PC-3 (cell line): ENCODE measurements around the gene CDK5RAP2.
"Not testable (repeated sequence)": the region's sequence is repeated elsewhere in the genome, so short reads cannot be mapped to it uniquely, and the experiment has no call there.

Experiments
- EZH2 ChIP-seq: fragments of 300-600 bp; sonication (generic); IDR thresholded peaks from one replicate; pipeline ENCODE4 v1.6.1; 2017; ENCODE audit warnings: antibody characterized with exemption, mild to moderate bottlenecking, low read length; ENCODE audit not compliant: unreplicated experiment
- TF ChIP-seq, protein P1 (sequence below): fragments of 300-600 bp; sonication (generic); conservative IDR thresholded peaks from 2 replicates; pipeline ENCODE4 v1.5.1; 2017; ENCODE audit warnings: antibody characterized with exemption, low read depth, mild to moderate bottlenecking, low read length

DNA sequence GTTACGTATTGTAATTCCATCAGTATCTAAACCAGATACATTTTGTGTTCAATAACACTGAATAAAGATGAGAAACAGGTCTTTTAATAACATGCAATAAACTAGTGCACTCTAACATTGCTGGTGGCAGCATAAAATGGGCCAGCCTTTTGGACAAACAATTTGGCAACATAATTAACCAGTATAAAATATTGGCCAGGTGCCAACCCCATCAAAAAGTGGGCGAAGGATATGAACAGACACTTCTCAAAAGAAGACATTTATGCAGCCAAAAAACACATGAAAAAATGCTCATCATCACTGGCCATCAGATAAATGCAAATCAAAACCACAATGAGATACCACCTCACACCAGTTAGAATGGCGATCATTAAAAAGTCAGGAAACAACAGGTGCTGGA, 64.5 kb downstream of the CDK5RAP2 start:
- TF ChIP-seq, protein P1, sequence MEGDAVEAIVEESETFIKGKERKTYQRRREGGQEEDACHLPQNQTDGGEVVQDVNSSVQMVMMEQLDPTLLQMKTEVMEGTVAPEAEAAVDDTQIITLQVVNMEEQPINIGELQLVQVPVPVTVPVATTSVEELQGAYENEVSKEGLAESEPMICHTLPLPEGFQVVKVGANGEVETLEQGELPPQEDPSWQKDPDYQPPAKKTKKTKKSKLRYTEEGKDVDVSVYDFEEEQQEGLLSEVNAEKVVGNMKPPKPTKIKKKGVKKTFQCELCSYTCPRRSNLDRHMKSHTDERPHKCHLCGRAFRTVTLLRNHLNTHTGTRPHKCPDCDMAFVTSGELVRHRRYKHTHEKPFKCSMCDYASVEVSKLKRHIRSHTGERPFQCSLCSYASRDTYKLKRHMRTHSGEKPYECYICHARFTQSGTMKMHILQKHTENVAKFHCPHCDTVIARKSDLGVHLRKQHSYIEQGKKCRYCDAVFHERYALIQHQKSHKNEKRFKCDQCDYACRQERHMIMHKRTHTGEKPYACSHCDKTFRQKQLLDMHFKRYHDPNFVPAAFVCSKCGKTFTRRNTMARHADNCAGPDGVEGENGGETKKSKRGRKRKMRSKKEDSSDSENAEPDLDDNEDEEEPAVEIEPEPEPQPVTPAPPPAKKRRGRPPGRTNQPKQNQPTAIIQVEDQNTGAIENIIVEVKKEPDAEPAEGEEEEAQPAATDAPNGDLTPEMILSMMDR: not testable (repeated sequence)
- TF ChIP-seq EZH2: not testable (repeated sequence)
